GM19023 (cell line): ENCODE results near the gene NEDD9.

Source experiments
- ATAC-seq: cut with Tn5 transposase; IDR thresholded peaks from one replicate; pipeline ENCODE4 v1.9.1; 2021; ENCODE audit warnings: mild to moderate bottlenecking, moderate library complexity; ENCODE audit not compliant: unreplicated experiment

NEDD9 gene

DNA sequence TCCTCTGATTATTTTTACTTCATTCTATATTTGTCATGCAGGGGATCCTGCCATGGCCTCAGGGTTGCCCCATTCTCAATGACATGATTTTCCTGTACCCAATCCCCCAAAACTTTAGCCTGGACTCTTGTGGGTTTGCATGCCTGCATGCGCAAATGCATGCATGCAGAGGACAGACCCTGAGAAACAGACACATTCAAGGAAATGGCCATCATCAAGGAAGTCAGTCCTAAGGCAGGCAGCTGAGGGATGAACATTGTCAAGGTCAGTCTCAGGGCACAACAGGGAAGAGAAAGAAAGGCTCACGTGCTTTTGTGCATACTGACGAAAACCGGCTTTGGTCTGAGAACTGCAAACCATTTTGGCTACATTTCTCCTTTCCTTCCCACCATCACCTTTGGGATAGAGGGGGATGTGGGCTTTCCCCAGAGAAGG is 13.1 kb downstream of the NEDD9 start:
- ATAC-seq, result no peak

DNA sequence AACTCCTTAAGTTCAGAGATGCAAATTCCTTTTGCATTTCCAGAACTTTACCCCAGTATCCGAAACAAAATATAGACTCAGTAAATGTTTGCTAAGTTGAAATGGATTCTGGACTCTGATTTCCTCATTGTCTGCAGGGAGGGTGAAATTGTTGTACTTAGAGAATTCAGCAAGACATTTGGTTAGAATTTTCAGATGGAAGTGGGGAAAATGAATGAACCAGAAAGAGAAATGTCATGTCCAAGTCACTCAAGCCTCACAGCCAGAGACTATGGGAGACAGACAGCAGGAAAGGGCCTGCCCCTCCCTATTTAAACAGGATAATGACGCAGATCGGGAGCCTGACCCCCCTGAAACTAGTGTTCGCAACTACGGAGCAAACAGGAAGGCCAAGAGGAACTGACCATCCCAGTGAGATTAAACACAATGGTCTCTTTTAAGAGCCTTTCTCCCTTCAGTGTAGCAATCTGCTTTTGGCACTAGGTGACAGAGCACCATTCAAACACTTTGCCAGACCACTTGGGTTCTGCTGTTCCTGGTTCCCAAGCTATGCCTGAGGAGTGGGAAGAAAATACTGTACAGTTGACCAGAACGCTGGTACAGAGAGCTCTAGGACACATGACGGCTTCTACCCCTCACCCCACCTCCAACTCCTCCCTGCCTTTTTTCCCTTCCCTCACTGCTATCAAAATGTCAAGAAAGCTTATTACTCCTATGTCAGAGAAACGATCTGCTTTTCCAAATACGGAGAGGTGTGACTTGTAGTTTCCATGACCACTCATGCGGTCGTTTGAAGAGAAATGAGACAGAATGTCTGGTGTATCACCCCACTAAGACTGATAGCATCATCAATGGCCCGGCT is 13.7 kb downstream of the NEDD9 start:
- ATAC-seq, result no peak

DNA sequence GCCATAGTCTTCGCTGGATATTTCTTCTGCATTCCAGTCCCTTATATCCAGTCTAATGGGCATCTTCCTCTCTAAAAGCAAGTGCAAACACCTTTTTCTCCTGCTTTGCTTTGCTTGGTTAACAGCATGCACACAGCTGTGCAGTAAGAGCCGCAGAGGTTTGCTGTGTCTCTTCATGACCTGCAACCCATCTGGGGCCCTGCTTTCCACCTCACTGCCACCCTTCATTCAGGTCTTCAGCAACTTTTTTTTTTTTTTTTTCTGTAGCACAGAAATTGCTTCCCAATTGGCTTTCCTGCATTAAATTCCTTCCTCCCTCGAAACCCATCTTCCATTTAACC is 14.4 kb downstream of the NEDD9 start:
- ATAC-seq, result no peak

DNA sequence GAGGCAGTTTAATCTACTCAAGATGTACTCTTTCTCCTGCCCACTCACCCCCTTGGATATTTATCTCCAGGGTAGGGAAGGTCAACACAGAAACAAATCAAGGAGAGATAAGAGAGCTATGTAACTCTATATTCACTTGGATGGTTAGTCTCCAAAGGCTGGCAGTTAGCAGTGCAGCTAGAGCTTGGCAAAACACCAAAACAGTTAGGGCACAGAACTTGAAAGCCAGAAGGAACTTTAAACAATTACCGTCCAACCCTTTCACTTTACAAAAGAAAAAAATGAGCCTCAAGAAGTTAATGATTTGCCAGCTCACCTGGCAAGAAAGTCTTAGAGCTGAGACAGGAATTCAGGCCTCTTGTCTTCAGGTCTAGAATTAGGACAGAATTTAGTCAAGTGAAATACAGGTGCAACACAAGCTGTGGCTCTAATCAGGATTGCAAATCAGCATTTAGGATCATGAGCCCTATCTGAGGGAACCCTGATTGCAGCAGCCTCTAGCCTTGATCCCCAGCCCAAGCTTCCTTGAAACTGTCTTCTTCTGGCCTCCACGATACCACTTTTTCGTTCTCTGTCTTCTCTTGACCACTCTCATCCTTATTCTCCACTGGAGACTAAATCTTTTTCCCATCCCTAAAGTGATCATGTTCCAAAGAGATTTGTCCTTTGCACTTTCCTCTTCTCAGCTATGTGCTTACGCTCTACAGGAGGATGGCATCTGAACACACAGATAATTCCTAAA is 14.9 kb downstream of the NEDD9 start:
- ATAC-seq, result no peak

DNA sequence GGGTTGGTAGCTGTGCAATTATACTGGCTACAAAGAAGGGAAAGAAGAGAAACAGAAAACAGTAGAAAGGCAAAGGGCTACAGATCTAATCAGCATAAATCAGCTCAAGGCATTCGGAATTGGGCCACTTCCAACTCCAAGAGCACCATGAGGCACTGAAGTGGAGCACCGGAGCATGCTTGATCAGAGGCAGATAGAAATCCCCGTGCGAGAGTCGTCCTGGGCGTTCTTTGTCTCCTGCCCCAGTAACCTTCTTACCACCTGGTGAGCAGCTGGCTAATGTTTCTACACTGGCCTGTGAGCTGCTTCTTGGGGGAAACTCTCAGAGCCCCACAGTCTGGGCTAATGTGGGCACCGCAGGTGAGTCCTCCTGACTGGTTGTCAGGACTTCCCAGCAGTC is 16.7 kb downstream of the NEDD9 start:
- ATAC-seq, result no peak

DNA sequence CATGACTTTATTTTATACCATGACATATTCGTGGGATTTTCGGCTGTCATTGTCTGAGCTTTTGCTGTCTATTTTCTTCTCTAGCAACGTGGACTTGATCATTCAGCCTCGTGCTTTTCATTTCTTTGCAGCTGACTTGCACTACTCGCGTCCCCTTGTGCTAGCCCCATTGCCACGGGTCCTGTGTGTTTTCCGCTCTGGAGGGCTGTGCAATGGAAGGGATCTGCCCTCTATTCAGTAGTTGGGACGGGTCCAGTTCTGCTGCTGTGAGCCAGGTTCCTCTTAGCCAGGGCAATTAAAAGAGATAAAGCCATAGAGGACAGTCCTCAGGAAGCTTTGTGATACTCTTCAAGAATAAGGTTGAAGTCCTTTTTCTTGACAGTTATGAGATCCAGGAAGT is 17.6 kb downstream of the NEDD9 start:
- no peak for ATAC-seq

DNA sequence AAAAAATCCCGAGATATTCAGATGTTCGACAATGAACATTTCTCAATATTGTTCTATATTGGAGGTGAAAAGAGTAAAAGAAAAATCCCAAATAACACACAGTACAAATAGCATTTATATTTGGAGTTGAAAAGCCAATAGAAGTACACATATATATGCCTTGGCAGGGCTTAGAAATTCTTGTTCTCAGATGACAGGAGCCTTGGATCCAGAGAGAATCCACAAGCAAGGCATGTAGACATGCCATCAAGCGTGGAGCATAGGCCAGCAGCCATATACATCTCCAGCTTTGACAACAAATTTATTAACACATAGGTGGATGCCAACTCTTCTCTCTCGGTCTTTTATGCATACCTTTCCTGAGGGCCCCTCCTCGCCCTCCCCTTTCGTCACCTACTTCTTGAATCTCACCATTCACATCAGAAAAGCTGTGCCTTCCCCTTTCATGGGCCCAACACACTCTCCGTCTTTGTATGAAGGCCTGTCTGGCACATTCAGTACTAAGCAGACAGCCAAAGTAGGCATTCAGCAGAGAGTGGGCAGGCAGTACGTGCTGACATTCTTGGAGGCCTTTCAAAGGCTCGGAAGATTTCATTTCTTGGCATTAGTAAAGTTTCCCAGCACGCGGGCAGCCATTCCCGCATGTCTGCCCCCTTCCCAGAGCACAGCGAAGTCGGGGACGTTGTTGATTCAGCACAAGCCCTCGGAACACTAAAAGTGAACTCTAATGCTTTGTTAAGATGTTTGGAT is 18.2 kb downstream of the NEDD9 start:
- ATAC-seq, result no peak

DNA sequence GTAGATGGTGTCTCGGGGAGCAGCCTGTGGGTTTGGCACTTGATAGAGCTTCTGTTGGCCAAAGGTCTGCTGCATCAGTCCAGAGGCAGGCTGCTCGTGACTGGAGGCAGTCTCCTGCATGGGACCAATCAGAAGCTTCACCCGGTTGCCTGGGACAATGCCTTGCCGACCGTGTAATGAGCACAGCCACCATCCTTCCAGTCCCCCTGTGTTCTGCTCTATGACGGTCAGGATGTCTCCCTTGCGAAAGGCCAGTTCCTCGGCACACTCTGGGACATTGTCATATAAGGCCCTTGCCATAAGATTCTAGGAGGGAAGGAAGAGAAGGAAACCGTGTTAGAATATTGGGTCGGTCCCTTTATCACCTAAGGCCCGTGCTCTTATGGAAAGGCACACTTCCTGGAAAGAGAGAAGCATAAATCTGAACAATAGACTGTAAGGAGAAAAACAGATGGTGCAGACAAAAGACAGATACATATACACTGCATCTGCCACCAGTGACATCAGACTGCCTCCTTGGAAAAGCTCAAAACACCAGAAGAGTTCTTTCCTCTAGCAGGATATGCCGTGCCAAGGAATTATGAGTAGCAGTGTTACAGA is 18.9 kb downstream of the NEDD9 start:
- no peak for ATAC-seq

DNA sequence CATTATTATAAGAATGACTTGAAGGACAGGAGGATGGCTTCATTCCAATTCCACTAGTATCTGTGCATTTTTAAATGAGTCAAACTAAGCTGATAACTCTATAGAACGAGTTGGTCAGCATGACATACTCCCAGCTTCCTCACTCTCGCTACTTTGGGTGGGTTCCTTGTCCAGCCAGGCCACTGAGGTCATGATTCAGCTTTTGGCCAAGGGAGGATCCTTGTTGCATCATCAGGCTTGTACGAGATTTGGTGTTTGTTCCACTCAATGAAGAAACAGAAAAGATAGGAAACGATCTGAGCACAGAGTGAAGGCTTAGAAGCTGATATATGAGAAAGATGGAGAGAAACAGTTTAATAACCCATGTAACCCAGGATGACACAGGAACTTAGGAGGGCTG is 19.8 kb downstream of the NEDD9 start:
- ATAC-seq, result no peak

DNA sequence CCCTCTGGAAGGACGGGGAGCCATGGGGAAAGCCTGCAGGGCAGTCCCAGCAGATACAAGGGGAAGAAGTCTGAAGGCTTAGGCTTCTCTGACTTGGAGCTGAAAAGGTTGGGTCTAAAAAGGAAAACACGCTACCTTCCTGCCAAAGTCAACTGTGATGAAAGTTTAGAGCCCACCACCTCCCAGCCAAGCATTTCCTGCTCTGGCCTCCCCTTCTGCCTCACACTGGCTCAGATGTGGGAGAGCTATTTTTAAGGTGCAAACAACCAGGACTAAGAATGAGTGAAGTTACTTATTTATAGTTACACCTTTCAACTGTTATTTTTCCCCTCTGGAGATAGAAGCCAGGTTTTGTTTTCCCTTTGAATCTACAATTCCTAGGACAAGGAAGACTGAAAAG is 21.2 kb downstream of the NEDD9 start:
- ATAC-seq, result no peak

DNA sequence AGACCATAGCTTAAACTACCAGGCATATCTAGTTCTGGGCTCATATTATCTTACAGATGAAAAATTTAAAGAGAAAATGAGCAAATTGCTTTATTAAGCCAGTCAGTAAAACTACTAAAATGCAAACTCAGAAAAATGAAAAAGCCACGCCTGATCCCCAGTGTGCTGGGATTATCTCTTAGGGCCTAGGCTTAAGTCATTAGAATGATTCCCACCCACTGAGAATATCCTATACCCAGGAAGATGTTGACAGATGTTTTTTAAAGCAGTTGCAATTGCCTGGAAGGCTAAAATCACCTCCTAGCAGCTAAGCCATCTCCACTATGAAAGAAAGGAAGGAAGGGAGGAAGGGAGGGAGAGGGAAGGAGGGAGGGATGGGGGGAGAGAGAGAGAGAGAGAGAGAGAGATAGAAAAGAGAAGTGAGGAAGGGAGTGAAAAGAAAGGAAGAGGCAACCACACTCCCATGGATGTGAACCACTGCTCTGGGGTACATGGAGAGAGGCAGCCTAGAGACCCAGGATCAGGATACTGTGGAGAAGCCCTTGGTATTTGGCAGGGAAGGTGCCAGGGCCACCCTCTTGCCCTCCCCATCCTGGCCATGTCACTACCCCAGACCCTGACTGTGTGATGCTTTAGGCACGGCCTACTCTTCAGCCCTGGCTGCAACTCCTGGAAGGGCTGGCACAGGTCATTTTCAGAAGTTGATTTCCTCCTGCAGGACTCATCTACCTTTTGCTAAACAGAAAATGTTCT is 21.9 kb downstream of the NEDD9 start:
- ATAC-seq, result no peak

DNA sequence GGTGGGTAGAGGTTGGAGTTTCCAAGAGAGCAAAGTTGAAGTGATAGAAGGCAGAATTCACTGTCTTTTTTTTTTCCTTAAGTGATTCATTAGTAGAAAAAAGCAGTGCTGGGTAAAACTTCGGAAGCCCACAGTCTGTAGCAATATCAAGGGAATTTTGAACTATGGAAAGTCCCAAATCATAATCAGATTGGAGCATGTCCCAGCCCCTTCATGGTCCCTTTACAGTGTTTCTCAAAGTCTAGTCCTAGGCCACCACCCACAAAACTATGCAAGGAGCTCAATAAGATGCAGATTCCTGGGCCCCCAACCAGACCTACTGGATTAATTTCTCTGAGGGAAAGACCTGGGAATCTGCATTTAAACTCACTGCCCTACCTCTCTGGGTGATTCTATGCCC is 22.6 kb downstream of the NEDD9 start:
- ATAC-seq, result no peak

DNA sequence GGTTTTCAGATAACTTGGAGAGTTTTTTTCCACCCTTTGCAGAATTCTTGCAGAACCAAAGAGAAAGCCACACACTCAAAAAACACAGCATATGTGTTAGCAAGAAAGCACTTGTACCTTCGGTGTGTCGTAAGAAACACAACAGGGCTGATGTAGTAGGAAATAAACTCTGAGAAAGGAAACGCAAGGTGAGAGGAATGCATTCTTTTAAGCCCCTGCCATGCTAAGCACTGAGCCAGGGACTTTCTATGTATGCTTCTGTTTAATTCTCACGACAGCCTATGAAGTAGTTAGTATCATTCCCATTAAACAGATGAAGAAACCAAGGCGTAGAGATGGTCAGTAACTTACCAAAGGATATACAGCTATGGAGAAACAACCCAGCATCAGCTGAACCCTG is 23.1 kb downstream of the NEDD9 start:
- ATAC-seq, result no peak

DNA sequence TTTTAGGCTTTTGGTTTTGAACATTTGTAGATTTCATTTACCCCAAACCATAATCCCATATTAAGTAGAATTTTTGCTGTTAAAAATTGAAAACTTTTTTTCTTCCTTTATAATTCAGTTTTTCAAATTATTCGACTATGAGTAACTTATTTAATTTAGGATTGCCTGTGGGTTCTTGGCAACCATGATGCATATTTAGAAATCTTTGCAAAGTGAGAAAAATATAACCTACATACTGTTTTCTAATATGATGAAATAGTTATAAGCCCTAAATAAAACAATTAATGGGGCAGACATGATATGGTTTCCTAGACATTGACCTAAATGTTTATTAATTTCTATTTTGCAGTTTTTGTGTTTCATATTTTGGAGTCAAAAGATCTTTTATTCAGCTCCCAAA is 23.6 kb downstream of the NEDD9 start:
- ATAC-seq, result no peak

DNA sequence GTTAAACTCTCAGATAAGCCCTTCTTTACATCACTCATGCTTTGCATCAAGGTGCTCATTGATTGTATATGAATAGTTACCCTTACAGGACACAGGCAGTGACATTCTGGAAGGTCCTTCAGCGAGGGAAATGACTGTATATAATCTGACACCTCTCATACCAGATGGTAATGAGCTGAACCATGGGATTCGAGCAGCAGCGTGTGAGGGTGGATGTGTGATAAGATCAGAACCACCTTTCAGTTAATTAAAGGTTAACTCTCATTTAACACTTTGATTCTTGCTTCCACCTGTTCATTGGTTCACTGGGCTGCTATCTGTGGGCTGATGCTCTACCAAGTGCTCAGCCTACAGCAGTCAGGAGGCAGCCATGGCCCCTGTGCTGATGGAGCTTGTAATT is 24.2 kb downstream of the NEDD9 start:
- ATAC-seq, result no peak

DNA sequence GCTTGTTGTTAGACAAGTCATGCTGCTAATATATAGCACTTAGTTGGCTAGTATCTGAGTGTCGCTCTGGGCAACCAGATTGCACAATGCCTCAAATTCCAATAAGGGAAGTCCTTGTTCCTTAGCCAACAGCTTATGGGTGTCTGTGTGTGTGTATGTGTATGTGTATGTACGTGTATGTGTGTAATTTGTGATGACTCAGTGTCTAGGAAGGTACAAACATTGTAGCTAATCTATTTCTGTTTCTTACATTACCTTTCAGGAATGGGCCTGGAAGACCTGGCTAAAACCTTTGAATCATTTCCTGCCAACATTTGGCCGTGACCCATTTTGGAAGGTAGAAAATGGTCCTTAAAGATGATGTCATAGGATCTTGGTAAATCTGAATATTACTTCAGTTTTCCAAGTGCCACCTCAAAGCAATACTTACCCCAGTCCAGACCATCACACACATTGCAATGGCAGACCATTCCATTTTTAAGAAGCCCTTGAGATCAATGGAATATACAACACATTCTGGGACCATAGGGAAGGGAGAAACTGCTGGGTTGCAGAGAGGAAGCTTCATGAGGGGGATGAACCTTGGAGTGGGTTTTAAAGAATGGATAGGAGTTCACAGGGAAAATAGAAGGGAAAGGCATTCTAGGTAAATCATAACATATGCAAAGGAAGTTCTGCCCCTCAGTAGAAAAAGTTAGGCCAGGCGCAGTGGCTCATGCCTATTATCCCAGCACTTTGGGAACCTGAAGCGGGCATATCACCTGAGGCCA is 25.1 kb downstream of the NEDD9 start:
- no peak for ATAC-seq

DNA sequence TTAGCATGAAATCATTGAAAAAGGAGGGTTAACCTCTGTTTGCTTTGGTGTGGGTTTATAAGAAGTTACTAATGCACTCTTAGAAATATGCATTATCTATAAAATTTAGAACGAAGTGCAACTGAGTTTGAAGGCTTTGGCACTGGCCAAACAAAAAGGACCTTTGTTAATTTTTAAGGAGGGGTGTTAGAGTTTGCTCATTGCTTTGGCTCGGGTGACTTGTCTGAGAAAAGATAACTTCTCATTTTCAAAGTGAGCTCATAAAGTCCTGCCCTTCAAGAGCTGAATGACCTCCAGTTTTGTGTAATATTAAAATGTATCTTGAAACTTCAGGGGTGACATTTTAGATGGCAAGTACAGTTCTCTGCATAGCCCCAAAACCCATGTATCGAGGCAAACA is 25.9 kb downstream of the NEDD9 start:
- ATAC-seq, result no peak

DNA sequence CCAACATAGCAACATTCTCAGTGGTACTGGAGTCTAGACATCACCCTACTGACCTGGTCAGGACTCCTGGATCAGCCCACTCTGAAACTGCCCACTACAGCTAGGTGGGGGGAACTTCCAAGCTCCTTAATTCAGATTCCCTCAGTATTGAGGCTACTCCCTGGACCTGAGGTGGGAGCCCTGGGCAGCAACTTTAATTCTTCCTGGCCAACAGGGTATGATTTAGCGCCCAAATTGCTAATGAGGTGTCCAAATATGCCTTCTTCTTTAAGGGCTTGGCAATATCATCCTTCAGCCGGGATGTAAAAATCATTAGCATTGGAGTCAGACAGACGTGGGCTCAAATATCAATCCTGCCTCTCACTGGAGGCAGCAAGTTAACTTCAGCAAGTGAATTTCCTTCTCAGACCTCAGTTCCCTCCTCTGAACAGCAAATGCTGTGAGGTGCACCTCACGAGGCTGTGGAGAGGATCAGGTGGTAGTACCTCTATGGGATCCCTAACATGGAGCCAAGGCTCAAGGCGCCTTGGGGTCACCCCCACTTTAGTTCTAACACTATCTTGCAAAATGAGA is 27.6 kb downstream of the NEDD9 start:
- no peak for ATAC-seq

DNA sequence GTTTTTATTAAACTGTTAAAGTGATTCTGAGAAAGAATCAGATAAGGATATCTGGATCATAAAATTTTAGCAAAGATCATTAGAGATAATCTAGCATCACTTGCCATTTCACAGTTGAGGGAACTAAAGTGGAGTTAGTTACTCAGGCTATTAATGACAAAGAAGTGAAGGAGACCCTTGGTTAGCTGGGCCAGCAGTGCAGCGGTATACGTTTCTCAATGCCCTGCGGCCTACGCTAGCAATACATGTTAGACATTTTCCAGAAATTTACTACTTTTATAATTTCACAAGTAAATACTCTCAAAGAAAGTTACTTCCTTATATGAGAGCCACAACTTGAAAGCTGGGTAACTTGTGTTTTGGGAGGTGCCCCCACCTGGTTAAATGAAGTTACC is 28.5 kb downstream of the NEDD9 start:
- no peak for ATAC-seq
